GM12878 (cell line): ENCODE data around the gene PCSK1N. TPM values are rescaled to one million over a fixed set of nuclear protein-coding genes. Genes with fewer than 3 reads are reported as not detected.

ENCODE experiments used
- ATAC-seq: fragments of 200-7000 bp; cut with Tn5 transposase; 3 replicates; pipeline ENCODE4 v1.9.1; 2020; ENCODE audit warnings: mild to moderate bottlenecking, moderate library complexity
- BruUV-seq: library from RNA; stranded (reverse); fragments of 400-500 nt; replicated peaks from 2 replicates; lab custom pipeline; 2021; lab: Mats Ljungman, UMichigan
- CTCF ChIA-PET: fragments of 300-600 bp; sonication (Branson Sonifier 250); formaldehyde crosslinking; extraction: SDS; loops from one replicate; lab custom pipeline; 2021; ENCODE audit warnings: inconsistent platforms; lab: Yijun Ruan, JAX
- POLR2A ChIA-PET: fragments of 350-600 bp; formaldehyde crosslinking; extraction: SDS; loops from one replicate; lab custom pipeline; 2021; ENCODE audit warnings: inconsistent platforms; lab: Charles Lee
- RAD21 ChIA-PET: fragments of 300-600 bp; sonication (Branson Sonifier 250); formaldehyde crosslinking; loops from one replicate; lab custom pipeline; 2023; ENCODE audit warnings: antibody characterized with exemption; ENCODE audit not compliant: unreplicated experiment; lab: Charles Lee
- SMC1A ChIA-PET: fragments of 300-600 bp; sonication (Branson Sonifier 250); formaldehyde crosslinking; loops from one replicate; lab custom pipeline; 2023; ENCODE audit not compliant: unreplicated experiment, uncharacterized antibody; lab: Charles Lee
- DNase-seq: peaks from one replicate; pipeline ENCODE4 v3.0.0-alpha.2; 2011; ENCODE audit warnings: low read depth, low spot score
- FAIRE-seq: peaks from 3 replicates; lab custom pipeline; 2011; peaks lifted over from hg19 to GRCh38; lab: Jason Lieb, UNC
- H2AFZ ChIP-seq: 2 replicates; pipeline ENCODE4 v1.6.0; 2011; ENCODE audit warnings: low read depth, low read length, control low read depth; ENCODE audit not compliant: control insufficient read depth
- H3K27ac ChIP-seq: 2 replicates; pipeline ENCODE4 v1.5.1; 2011; ENCODE audit warnings: control low read depth; ENCODE audit not compliant: control insufficient read depth, insufficient read depth
- H3K27me3 ChIP-seq, 2 experiments: replicated peaks in 1 of 2; 2 replicates each; pipeline versions ENCODE4 v1.6.0 to v1.6.1; 2011; ENCODE audit warnings: low read length in 1 of 2; ENCODE audit not compliant: control insufficient read depth in 2 of 2, insufficient read depth in 2 of 2
- H3K36me3 ChIP-seq, 2 experiments: 2 replicates each; pipeline ENCODE4 v1.5.1; 2011; ENCODE audit warnings: low read length in 1 of 2; ENCODE audit not compliant: control insufficient read depth in 2 of 2, insufficient read depth in 2 of 2
- H3K4me1 ChIP-seq: 2 replicates; pipeline ENCODE4 v1.6.1; 2011; ENCODE audit warnings: mild to moderate bottlenecking, low read length, moderate library complexity, mixed read lengths; ENCODE audit not compliant: control insufficient read depth, insufficient read depth
- H3K4me2 ChIP-seq: 2 replicates; pipeline ENCODE4 v1.6.0; 2011; ENCODE audit warnings: control low read depth; ENCODE audit not compliant: control insufficient read depth, insufficient read depth
- H3K4me3 ChIP-seq: fragments of 200-600 bp; sonication (generic); 2 replicates; pipeline ENCODE4 v1.5.1; 2016
- H3K79me2 ChIP-seq: 2 replicates; pipeline ENCODE4 v1.6.0; 2011; ENCODE audit warnings: low read length; ENCODE audit not compliant: control insufficient read depth, insufficient read depth
- H3K9ac ChIP-seq: 2 replicates; pipeline ENCODE4 v1.8.0; 2011; ENCODE audit warnings: low read length, control low read depth, mixed read lengths; ENCODE audit not compliant: control insufficient read depth, insufficient read depth
- H3K9me3 ChIP-seq: replicated peaks from 3 replicates; pipeline ENCODE4 v1.5.1; 2011; ENCODE audit warnings: mild to moderate bottlenecking, low read length; ENCODE audit not compliant: control insufficient read depth, insufficient read depth
- H4K20me1 ChIP-seq: 2 replicates; pipeline ENCODE4 v1.6.0; 2011; ENCODE audit not compliant: control insufficient read depth, insufficient read depth
- FOS ChIP-seq: IDR thresholded peaks from 3 replicates; pipeline ENCODE4 v1.6.1; 2011; ENCODE audit warnings: borderline replicate concordance; ENCODE audit not compliant: insufficient read length; ENCODE audit errors: extremely low read depth
- HDGF ChIP-seq: fragments of 450-650 bp; IDR thresholded peaks from 2 replicates; pipeline ENCODE4 v1.6.1; 2016; ENCODE audit warnings: antibody characterized with exemption
- IKZF2 ChIP-seq, 2 experiments: fragments of 450-650 bp; IDR thresholded peaks; 2 replicates each; pipeline ENCODE4 v1.6.1; 2017; ENCODE audit warnings: mild to moderate bottlenecking in 2 of 2, moderate library complexity in 2 of 2
- IRF4 ChIP-seq: IDR thresholded peaks from 2 replicates; pipeline ENCODE4 v1.6.1; 2011; ENCODE audit warnings: low read depth, low read length
- SKIL ChIP-seq: fragments of 450-650 bp; IDR thresholded peaks from 2 replicates; pipeline ENCODE4 v1.6.1; 2017; ENCODE audit warnings: mild to moderate bottlenecking, low read depth, inconsistent platforms; ENCODE audit not compliant: poor library complexity, severe bottlenecking
- WGBS: methylation state at CpG from one replicate; pipeline ENCODE4 v1.1.6; 2016; ENCODE audit warnings: low lambda C conversion rate; ENCODE audit not compliant: insufficient replicate concordance, insufficient coverage; ENCODE audit errors: missing lambda C conversion rate; 5-methylcytosine and 5-hydroxymethylcytosine counted together
- in situ Hi-C: fragments of 300-500 bp; cut with MboI; formaldehyde crosslinking; loops from 9 replicates; pipeline ENCODE4 v1.14.3; 2018; ENCODE audit warnings: mixed read lengths
- intact Hi-C: fragments of 100-400 bp; cut with micrococcal nuclease; formaldehyde crosslinking; loops from one replicate; pipeline ENCODE4 v1.14.2; 2022; ENCODE audit not compliant: unreplicated experiment
- polyA plus RNA-seq, 11 experiments: library from polyadenylated mRNA; depleted of rRNA in 4 of 11; unstranded in 6 of 11; stranded (reverse) in 5 of 11; fragments of >200 nt; fragmentation: Nextera tagmentation in 4 of 11; fragmentation: Illumina TruSeq in 1 of 11; extraction: Ambion mirVana in 4 of 11; extraction: Trizol in 1 of 11; gene quantifications; 1 replicate in 1 of 11; 2 replicates in 10 of 11; pipeline versions ENCODE4 v1.2.1 to v1.2.3, GENCODE V29; 2011 to 2016; ENCODE audit warnings: inconsistent platforms in 2 of 11, missing spikeins in 2 of 11, low read depth in 1 of 11
- total RNA-seq, 4 experiments: library from RNA; depleted of rRNA in 3 of 4; stranded (reverse); fragments of >200 nt in 3 of 4; fragmentation: Illumina TruSeq in 1 of 4; extraction: Trizol in 1 of 4; gene quantifications; 2 replicates each; pipeline versions ENCODE4 v1.2.1 to v1.2.3, GENCODE V29; 2013 to 2021
- TF ChIP-seq, protein P1 (sequence below): IDR thresholded peaks from 2 replicates; pipeline ENCODE4 v1.6.1; 2012; ENCODE audit warnings: improper control_type of control experiment, low read depth, low read length; ENCODE audit not compliant: insufficient replicate concordance

The PCSK1N gene
- total and polyA plus RNA-seq, 10 of the 15 experiments (the other 5 are each of a cell fraction or from before 2014, with no cell fraction given), result 0.19 TPM; not detected in 9

- no peak for ATAC-seq
- BruUV-seq, result no TSS peak
- Histone ChIP-seq H3K27ac (no peak overlapping the region), H4K20me1 (no peaks in the 10 kb centered on the region), H3K27me3 (no peaks in the 10 kb centered on the region), H3K9me3 (no peaks in the 10 kb centered on the region), H2AFZ (no peak overlapping the region), H3K4me1 (no peaks in the 10 kb centered on the region), H3K36me3 (no peaks in the 10 kb centered on the region), H3K79me2 (no peaks in the 10 kb centered on the region), H3K4me3 (no peak overlapping the region), H3K9ac (no peak overlapping the region), H3K4me2 (no peak overlapping the region)
- no peak for DNase-seq
- 41% methylated on average over 16 of the region's 16 CpGs for WGBS
- ChIA-PET SMC1A (no interaction called here), POLR2A (no interaction called here), RAD21 (no interaction called here), CTCF (no interaction called here)
- in situ Hi-C loops (no loop called here), intact Hi-C loops (no loop called here)
- no peak for TF ChIP-seq IKZF2 (IDR thresholded peaks at IDR 0.05)
- TF ChIP-seq FOS, result no peak
- no peak for TF ChIP-seq SKIL
- no peak for TF ChIP-seq HDGF
- no peak for TF ChIP-seq IRF4
- TF ChIP-seq, protein P1, sequence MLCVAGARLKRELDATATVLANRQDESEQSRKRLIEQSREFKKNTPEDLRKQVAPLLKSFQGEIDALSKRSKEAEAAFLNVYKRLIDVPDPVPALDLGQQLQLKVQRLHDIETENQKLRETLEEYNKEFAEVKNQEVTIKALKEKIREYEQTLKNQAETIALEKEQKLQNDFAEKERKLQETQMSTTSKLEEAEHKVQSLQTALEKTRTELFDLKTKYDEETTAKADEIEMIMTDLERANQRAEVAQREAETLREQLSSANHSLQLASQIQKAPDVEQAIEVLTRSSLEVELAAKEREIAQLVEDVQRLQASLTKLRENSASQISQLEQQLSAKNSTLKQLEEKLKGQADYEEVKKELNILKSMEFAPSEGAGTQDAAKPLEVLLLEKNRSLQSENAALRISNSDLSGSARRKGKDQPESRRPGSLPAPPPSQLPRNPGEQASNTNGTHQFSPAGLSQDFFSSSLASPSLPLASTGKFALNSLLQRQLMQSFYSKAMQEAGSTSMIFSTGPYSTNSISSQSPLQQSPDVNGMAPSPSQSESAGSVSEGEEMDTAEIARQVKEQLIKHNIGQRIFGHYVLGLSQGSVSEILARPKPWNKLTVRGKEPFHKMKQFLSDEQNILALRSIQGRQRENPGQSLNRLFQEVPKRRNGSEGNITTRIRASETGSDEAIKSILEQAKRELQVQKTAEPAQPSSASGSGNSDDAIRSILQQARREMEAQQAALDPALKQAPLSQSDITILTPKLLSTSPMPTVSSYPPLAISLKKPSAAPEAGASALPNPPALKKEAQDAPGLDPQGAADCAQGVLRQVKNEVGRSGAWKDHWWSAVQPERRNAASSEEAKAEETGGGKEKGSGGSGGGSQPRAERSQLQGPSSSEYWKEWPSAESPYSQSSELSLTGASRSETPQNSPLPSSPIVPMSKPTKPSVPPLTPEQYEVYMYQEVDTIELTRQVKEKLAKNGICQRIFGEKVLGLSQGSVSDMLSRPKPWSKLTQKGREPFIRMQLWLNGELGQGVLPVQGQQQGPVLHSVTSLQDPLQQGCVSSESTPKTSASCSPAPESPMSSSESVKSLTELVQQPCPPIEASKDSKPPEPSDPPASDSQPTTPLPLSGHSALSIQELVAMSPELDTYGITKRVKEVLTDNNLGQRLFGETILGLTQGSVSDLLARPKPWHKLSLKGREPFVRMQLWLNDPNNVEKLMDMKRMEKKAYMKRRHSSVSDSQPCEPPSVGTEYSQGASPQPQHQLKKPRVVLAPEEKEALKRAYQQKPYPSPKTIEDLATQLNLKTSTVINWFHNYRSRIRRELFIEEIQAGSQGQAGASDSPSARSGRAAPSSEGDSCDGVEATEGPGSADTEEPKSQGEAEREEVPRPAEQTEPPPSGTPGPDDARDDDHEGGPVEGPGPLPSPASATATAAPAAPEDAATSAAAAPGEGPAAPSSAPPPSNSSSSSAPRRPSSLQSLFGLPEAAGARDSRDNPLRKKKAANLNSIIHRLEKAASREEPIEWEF, result no peak
- no peak for FAIRE-seq
Observed at GRCh38 chrX:48785540-48786214, 49.7 kb downstream of the PCSK1N start.
